Glutamatergic neuron (in vitro differentiated cells): ENCODE measurements around the gene ANKRD10. TPM values are rescaled to one million over a fixed set of nuclear protein-coding genes. Genes with fewer than 3 reads are reported as not detected.

ENCODE experiments used
- DNase-seq: peaks from one replicate; pipeline ENCODE4 v3.0.0; 2022
- H3K27ac Mint-ChIP-seq: one replicate; pipeline ENCODE4 v1.8.0; 2020; ENCODE audit warnings: mild to moderate bottlenecking, mixed read lengths, inconsistent platforms; ENCODE audit not compliant: unreplicated experiment
- H3K27me3 Mint-ChIP-seq: one replicate; pipeline ENCODE4 v1.8.0; 2020; ENCODE audit warnings: mild to moderate bottlenecking, moderate library complexity, mixed read lengths, inconsistent platforms; ENCODE audit not compliant: unreplicated experiment
- H3K36me3 Mint-ChIP-seq: one replicate; pipeline ENCODE4 v1.8.0; 2020; ENCODE audit warnings: mild to moderate bottlenecking, mixed read lengths, inconsistent platforms; ENCODE audit not compliant: unreplicated experiment
- H3K4me1 Mint-ChIP-seq: one replicate; pipeline ENCODE4 v1.8.0; 2020; ENCODE audit warnings: mild to moderate bottlenecking, low read depth, mixed read lengths, inconsistent platforms; ENCODE audit not compliant: unreplicated experiment
- H3K4me3 Mint-ChIP-seq: one replicate; pipeline ENCODE4 v1.8.0; 2020; ENCODE audit warnings: mild to moderate bottlenecking, mixed read lengths, inconsistent platforms; ENCODE audit not compliant: unreplicated experiment
- H3K9me3 Mint-ChIP-seq: one replicate; pipeline ENCODE4 v1.8.0; 2020; ENCODE audit warnings: mild to moderate bottlenecking, moderate library complexity, mixed read lengths, inconsistent platforms; ENCODE audit not compliant: unreplicated experiment
- CTCF ChIP-seq: fragments of 200-600 bp; sonication (generic); IDR thresholded peaks from one replicate; pipeline ENCODE4 v1.5.0; 2021; ENCODE audit not compliant: partially characterized antibody, unreplicated experiment
- total RNA-seq: library from RNA; stranded (reverse); fragmentation: NEBNext Ultra II Directional; extraction: Animal tissue kit (Norgen Biotek cat#: 25700); gene quantifications from one replicate; pipeline ENCODE4 v1.2.1, GENCODE V29; 2021; ENCODE audit not compliant: unreplicated experiment

The ANKRD10 gene
- total RNA-seq, 1 donor from 2014 or later: 188 TPM

DNA sequence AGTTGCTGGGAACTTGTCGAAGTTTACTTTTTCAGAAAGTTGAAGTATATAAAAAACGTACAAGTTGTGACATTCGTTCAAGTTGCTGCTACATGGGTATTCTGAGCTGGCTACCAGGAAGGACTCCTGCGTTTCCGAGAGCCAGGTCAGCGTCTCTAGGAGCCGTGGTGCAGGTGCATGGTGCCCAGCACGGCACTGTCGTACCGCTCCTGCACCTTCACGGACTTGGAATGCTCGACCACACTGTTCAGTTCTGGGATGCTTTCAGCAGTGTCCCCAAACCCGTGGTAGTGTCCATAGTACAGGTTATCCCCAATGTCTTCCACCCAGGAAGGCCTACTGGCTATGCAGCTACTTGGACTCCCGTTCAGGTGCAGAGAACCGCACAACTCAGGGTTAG lies 35.4 kb downstream of the ANKRD10 start:
- H3K27me3 Mint-ChIP-seq: no peaks in the 10 kb centered on the region
- DNase-seq: no peak
- peaks cover 8% of the 10 kb centered on the region for H3K4me1 Mint-ChIP-seq
- no peak for TF ChIP-seq CTCF
- no peak overlapping the region for H3K4me3 Mint-ChIP-seq
- peaks cover 4% of the 10 kb centered on the region for H3K9me3 Mint-ChIP-seq
- H3K27ac Mint-ChIP-seq: no peak overlapping the region
- no peaks in the 10 kb centered on the region for H3K36me3 Mint-ChIP-seq

DNA sequence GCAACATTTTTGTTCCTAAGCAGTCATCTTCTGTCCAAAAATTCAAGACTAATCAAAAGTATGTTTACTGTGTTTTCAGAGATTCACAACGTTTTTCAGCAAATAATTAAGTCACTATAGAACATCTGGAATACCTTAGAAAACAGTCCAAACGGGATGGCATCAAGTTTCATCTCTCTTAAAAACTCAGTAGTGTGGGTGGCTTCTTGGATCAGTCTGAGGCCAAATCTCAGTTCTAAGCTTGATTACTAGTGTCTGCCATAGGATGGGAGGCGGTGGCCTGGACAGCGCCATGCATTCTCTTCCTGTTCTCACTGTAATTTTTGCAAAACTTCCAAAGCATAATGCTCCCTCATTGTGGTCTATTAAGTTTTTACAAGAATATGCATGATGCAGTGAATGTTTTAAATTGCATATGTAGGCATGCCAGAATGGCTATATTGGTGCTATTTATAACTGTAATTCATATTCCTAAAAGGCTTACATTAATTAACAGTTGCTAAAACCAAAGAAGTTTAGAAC lies 37.1 kb downstream of the ANKRD10 start:
- H3K27ac Mint-ChIP-seq: no peak overlapping the region
- DNase-seq: no peak
- no peak for TF ChIP-seq CTCF
- peaks cover 8% of the 10 kb centered on the region for H3K4me1 Mint-ChIP-seq
- no peak overlapping the region for H3K4me3 Mint-ChIP-seq
- H3K27me3 Mint-ChIP-seq: peaks cover 3% of the 10 kb centered on the region
- no peaks in the 10 kb centered on the region for H3K36me3 Mint-ChIP-seq
- peaks cover 4% of the 10 kb centered on the region for H3K9me3 Mint-ChIP-seq

DNA sequence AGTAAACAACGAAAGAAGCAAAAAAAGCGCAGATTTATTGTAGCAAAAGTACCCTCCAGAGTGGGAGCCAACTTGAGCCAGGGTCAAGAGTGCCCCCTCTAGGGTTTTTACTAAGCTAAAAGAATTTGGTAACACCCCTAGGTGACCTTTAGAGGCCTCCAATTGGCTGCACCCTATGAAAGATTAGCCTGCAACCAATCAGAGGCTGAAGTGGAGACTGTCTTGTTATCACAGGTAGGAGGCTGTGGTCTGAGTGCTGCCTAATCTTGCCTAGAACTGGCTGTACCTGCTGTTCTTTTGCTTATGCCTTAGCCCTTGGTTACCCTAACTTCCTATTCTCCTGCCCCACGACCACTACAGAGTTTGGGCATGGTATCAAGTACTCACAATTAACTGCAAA lies 38.3 kb downstream of the ANKRD10 start:
- no peak for TF ChIP-seq CTCF
- Mint-ChIP-seq H3K36me3 (no peaks in the 10 kb centered on the region), H3K27me3 (peaks cover 3% of the 10 kb centered on the region), H3K4me1 (peaks cover 3% of the 10 kb centered on the region), H3K9me3 (peaks cover 4% of the 10 kb centered on the region), H3K4me3 (no peak overlapping the region), H3K27ac (no peak overlapping the region)
- no peak for DNase-seq

- Mint-ChIP-seq H3K4me3 (peak overlapping the region; percentile 90), H3K27ac (no peak overlapping the region), H3K9me3 (peaks cover 4% of the 10 kb centered on the region), H3K27me3 (peaks cover 3% of the 10 kb centered on the region), H3K4me1 (peaks cover 8% of the 10 kb centered on the region), H3K36me3 (no peaks in the 10 kb centered on the region)
- TF ChIP-seq CTCF: no peak
- DNase-seq: no peak
Observed at GRCh38 chr13:110875241-110875640, 39.6 kb downstream of the ANKRD10 start.

DNA sequence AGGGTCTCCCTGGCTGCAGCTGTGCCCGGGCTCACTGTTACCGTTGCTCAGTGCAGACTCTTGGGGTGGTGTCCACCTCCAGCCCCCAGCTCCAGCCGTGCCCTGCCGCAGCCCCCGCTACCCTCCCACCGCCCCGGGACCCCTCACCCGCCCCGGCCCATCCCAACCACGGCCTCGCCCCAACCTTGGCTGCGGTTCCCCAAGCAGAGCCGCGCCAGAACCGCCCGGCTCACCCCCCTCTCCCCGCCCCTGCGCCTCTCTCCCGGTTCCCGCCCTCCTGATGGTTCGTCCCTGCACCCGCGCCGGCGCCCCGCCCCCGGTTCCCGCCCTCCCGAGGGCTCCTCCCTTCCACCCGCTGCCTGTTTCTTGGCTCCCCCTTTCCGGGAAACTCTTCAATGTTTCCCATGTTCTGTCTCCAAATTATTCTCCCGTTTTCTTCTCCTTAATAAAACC lies 40.3 kb downstream of the ANKRD10 start:
- TF ChIP-seq CTCF: no peak
- Mint-ChIP-seq H3K36me3 (no peaks in the 10 kb centered on the region), H3K9me3 (peaks cover 4% of the 10 kb centered on the region), H3K4me3 (peak overlapping the region; percentile 90), H3K27ac (no peak overlapping the region), H3K27me3 (peaks cover 3% of the 10 kb centered on the region), H3K4me1 (peaks cover 8% of the 10 kb centered on the region)
- peak; percentile 83 for DNase-seq
